ENCODE measurements around the gene HDAC11. TPM values are rescaled to one million over a fixed set of nuclear protein-coding genes. Genes with fewer than 3 reads are reported as not detected.

Gene HDAC11
- total RNA-seq, 1 experiment from 2014 or later = 12.0 TPM

DNA sequence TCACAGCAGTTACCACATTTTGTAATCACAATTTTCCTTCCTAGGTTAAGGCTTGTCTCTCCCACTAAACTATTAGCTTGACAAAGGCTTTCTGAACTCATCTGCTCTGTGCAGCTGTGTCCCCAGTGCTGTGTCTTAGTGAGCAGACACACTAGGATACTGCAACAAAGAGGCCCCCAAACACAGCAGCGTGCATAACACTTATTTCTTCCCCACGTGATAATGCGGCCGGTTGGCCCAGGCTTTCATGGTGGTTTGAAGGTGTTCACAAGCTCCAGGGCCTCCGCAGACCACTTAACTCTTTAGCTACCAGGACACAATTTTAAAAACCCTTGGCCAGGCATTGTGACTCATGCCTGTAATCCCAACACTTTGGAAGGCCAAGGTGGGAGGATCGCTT, 2.2 kb upstream of the HDAC11 start:
- H3K27me3 Mint-ChIP-seq (ENCODE audit: low read depth) = peaks cover 41% of the 10 kb centered on the region
- peaks cover 45% of the 10 kb centered on the region for H3K4me1 Mint-ChIP-seq
- DNase-seq (ENCODE audit: low spot score) = no peak
- H3K4me3 Mint-ChIP-seq = peak overlapping the region; percentile 1
- ChIA-PET POLR2A (no interaction called here), CTCF (interaction anchor here (1.0 to 4.8 kb wide), 7 partner anchors 14 to 386 kb away, joined by 3 to 31 read pairs (median 7); no protein-coding TSS in a partner anchor)
- H3K9me3 Mint-ChIP-seq = no peaks in the 10 kb centered on the region
- no peaks in the 10 kb centered on the region for H3K36me3 Mint-ChIP-seq
- ATAC-seq = no peak
- TF ChIP-seq ZNF396 (CRISPR knock-in tag; IDR thresholded peaks at IDR 0.05; ENCODE audit: borderline replicate concordance) (no peak), ZSCAN18 (CRISPR knock-in tag; IDR thresholded peaks at IDR 0.05) (no peak), HMGA2 (CRISPR knock-in tag; IDR thresholded peaks at IDR 0.05) (no peak), NFE2L1 (CRISPR knock-in tag; IDR thresholded peaks at IDR 0.05) (no peak), RORB (CRISPR knock-in tag; IDR thresholded peaks at IDR 0.05) (no peak), ZNF219 (CRISPR knock-in tag; IDR thresholded peaks at IDR 0.05; ENCODE audit: borderline replicate concordance) (no peak), PRDM15 (CRISPR knock-in tag; IDR thresholded peaks at IDR 0.05) (no peak), ZBTB43 (CRISPR knock-in tag; IDR thresholded peaks at IDR 0.05) (no peak), ELF4 (CRISPR knock-in tag; IDR thresholded peaks at IDR 0.05; ENCODE audit: low read depth) (no peak), PRRX2 (CRISPR knock-in tag; IDR thresholded peaks at IDR 0.05) (no peak), ZBTB21 (CRISPR knock-in tag; IDR thresholded peaks at IDR 0.05; ENCODE audit: borderline replicate concordance) (no peak), TP53 (CRISPR knock-in tag; IDR thresholded peaks at IDR 0.05) (no peak), ZNF317 (CRISPR knock-in tag; IDR thresholded peaks at IDR 0.05; ENCODE audit: borderline replicate concordance, low read depth) (no peak)
- TF ChIP-seq, protein P1, sequence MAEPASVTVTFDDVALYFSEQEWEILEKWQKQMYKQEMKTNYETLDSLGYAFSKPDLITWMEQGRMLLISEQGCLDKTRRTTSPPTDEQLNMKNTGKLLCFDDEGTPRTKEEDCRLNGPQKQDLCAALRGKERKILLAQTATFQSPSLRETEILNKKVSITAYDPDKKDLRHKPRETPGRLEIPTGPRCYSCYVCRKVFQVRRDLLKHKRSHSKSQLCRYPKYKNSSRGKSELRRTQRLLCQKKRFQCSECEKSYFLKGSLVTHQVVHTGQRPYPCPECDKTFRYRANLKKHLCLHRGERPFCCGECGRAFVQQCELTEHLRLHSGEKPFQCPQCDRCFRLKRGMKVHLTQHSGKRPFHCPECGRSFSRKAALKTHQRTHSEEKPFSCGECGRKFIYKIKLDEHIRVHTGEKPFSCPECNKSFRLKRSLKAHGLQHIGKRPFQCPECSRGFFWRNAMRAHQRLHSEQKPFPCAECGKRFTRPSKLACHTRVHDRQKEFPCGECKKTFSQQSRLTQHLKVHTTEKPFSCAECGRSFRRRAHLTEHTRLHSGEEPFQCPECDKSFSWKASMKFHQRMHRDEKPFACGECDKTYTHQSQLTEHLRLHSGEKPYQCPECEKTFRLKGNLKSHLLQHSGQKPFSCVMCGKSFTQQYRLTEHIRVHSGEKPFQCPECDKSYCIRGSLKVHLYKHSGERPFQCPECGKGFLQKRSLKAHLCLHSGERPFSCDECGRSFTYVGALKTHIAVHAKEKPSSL (CRISPR knock-in tag; conservative IDR thresholded peaks at IDR 0.05) = no peak
- H3K27ac Mint-ChIP-seq = no peak overlapping the region

- ChIA-PET CTCF (interaction anchor here (0.7 to 4.8 kb wide), 17 partner anchors 12 to 388 kb away, joined by 3 to 66 read pairs (median 5); no protein-coding TSS in a partner anchor), POLR2A (interaction anchor here (0.8 to 1.5 kb wide), 7 partner anchors 16 to 611 kb away, joined by 3 to 5 read pairs (median 3); partner anchors contain the start of gene NUP210)
- no peaks in the 10 kb centered on the region for H3K36me3 Mint-ChIP-seq
- H3K9me3 Mint-ChIP-seq = no peaks in the 10 kb centered on the region
- ATAC-seq = peak; percentile 3; the same call in 1 of the 2 replicates
- H3K4me3 Mint-ChIP-seq = peak overlapping the region; percentile 85
- H3K27me3 Mint-ChIP-seq (ENCODE audit: low read depth) = peaks cover 33% of the 10 kb centered on the region
- DNase-seq (ENCODE audit: low spot score) = no peak
- H3K4me1 Mint-ChIP-seq = peaks cover 34% of the 10 kb centered on the region
- TF ChIP-seq HMGXB4 (CRISPR knock-in tag; IDR thresholded peaks at IDR 0.05) (0 out of 2 replicates have a peak, but pooled peaks have one; percentile 52), ZNF121 (CRISPR knock-in tag; IDR thresholded peaks at IDR 0.05) (no peak), AR (CRISPR knock-in tag; IDR thresholded peaks at IDR 0.05) (no peak)
- H3K27ac Mint-ChIP-seq = peak overlapping the region; percentile 91
Measured at GRCh38 chr3:13479332-13479581, 849 bp upstream of the HDAC11 start.
